MG63 (cell line): Measurements from ENCODE around the gene COL6A3. TPM values are rescaled to one million over a fixed set of nuclear protein-coding genes. Genes with fewer than 3 reads are reported as not detected.

Experiments
- DNase-seq: peaks from one replicate; pipeline ENCODE4 v3.0.0-alpha.2; 2020
- H3K27me3 ChIP-seq: fragments of 250-450 bp; sonication (Bioruptor Pico); 2 replicates; pipeline ENCODE4 v1.5.1; 2020; ENCODE audit warnings: mild to moderate bottlenecking, moderate library complexity
- H3K36me3 ChIP-seq: fragments of 250-450 bp; sonication (Bioruptor Pico); 2 replicates; pipeline ENCODE4 v1.5.1; 2020; ENCODE audit warnings: mild to moderate bottlenecking, moderate library complexity
- H3K4me3 ChIP-seq: fragments of 250-450 bp; sonication (Bioruptor Pico); 2 replicates; pipeline ENCODE4 v1.5.1; 2020; ENCODE audit warnings: mild to moderate bottlenecking, moderate library complexity
- H3K9me3 ChIP-seq: fragments of 250-450 bp; sonication (Bioruptor Pico); 2 replicates; pipeline ENCODE4 v1.5.1; 2020; ENCODE audit warnings: mild to moderate bottlenecking, moderate library complexity
- total RNA-seq: library from RNA; depleted of rRNA; stranded (reverse); fragments of >200 nt; shearing (Covaris generic); gene quantifications from 2 replicates; pipeline ENCODE4 v1.2.3, GENCODE V29; 2014; ENCODE audit warnings: low replicate concordance

COL6A3 gene
- total RNA-seq, 1 experiment from 2014 or later, result 564 TPM

DNA sequence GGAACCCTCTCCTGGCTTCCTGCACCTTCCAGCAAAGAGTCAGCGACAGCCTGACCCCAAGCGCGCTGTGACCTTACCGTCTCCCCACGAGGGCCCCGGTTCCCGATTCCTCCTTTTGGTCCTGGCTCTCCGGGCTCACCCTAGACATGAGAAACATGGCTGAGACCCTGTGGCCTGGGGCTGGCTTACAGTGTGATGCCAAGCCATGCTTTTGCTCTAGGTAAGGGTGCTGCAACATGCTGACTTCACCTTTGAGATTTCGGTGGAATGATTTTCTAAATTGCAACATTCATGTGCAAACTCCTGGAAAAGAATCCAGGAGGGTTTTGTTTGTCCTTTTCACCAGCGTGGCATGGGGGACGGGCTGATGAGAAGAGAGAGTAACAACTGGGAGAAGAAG is 63.9 kb downstream of the COL6A3 start:
- Histone ChIP-seq H3K36me3 (peaks cover 100% of the 10 kb centered on the region), H3K9me3 (no peaks in the 10 kb centered on the region), H3K4me3 (no peak overlapping the region), H3K27me3 (no peaks in the 10 kb centered on the region)
- no peak for DNase-seq

DNA sequence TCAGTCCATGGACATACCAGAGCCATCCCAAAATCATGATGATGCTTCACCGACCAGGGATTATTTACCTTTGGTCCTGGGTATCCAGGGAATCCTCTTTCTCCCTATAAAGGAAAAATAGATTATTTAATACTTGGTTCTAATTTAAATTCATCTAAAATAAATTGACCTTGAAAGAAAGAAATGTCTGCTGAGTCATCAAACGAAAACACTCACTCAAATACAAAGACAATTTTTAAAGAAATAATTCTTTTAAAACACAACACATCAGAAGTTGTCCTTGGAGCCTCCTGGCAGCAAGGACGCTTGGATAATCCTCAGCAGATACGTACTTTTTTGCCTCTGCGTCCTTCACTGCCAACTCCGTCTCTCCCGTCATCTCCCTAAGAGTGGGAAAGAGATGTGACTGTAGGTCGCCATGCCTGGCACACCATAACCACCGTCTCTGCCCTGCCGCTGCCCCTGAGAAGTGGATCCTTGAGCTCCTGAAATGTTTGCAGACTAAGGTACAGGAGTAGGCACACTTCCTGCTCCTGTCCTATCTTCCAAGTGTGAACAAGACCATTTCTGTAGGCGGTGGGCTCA is 65.6 kb downstream of the COL6A3 start:
- Histone ChIP-seq H3K27me3 (no peaks in the 10 kb centered on the region), H3K4me3 (no peak overlapping the region), H3K36me3 (peaks cover 100% of the 10 kb centered on the region), H3K9me3 (no peaks in the 10 kb centered on the region)
- DNase-seq, result no peak

DNA sequence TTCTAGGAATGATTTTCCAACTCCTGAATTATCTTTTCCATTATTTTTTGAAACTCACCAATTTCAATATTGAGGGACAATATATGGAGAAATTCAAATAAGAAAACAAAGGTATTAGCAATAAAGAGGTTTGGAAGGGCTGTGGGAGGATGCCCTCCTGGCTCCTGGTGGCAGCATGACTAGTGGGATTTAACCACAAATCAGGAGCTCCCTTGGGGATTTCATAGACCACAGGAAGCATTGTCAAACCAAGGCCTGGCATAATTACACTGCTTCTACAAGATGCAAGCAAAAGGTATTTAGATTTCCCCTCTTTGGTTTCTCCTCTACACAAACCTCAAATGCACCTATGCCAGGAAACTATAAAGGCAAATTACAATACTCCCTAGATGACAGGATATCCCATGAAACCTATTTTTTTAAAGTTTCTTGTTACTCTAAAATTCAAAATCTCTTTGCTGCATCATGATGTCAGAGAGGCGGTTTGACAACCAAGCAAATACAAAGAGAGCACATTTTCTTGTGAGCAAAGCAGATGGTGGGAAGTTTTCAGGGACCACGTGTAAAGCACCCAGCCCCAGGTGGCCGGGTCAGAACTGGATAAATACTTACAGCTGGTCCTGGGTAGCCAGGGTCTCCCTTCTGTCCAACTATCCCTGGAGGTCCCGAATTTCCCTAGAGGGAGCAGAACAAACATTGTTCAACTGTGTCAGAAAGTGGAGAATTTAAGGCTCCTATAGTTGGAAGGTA is 67.9 kb downstream of the COL6A3 start:
- H3K4me3 ChIP-seq, result no peak overlapping the region
- H3K36me3 ChIP-seq, result peaks cover 97% of the 10 kb centered on the region
- no peak for DNase-seq
- H3K9me3 ChIP-seq, result no peaks in the 10 kb centered on the region
- H3K27me3 ChIP-seq, result no peaks in the 10 kb centered on the region

DNA sequence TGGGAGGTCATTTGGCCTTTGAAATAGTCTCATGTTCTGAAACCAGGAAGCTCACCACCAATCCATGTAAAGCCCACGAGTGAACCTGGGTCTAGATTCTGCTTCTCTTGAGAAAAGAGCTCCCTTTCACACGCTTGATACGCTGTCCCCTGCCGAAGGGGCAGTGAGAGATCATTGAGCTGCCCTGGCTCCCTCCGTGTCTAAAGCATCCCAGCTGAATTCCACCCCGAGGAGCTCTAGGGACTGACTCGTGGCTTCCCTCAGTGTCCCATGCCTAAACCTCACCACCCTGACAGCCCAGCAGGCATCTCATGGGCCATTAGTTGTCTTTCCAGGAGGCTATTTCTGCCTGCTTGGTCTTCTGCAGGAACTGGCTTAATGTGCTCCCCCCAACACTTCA is 68.6 kb downstream of the COL6A3 start:
- Histone ChIP-seq H3K36me3 (peaks cover 97% of the 10 kb centered on the region), H3K27me3 (no peaks in the 10 kb centered on the region), H3K9me3 (no peaks in the 10 kb centered on the region), H3K4me3 (no peak overlapping the region)
- no peak for DNase-seq

DNA sequence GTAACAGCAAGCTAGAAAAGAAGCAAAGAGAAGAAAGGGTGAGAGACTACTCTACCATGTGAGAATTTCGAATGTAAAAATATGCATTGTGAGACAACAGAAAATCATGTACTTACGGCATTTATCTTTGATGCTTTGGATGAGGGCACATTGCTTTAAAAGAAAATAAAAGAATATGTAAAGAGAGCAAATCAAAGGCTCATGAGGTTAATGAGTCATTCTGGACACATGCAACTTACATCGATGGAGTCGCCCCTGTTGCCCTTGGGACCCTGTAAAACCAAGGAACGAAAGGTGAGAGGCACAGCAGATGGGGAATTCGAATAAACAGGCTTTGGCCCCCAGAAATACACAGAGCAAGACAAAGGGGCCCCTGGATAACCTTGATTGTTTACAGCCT is 69.0 kb downstream of the COL6A3 start:
- no peaks in the 10 kb centered on the region for H3K9me3 ChIP-seq
- no peak for DNase-seq
- H3K36me3 ChIP-seq, result peaks cover 97% of the 10 kb centered on the region
- no peaks in the 10 kb centered on the region for H3K27me3 ChIP-seq
- H3K4me3 ChIP-seq, result no peak overlapping the region

DNA sequence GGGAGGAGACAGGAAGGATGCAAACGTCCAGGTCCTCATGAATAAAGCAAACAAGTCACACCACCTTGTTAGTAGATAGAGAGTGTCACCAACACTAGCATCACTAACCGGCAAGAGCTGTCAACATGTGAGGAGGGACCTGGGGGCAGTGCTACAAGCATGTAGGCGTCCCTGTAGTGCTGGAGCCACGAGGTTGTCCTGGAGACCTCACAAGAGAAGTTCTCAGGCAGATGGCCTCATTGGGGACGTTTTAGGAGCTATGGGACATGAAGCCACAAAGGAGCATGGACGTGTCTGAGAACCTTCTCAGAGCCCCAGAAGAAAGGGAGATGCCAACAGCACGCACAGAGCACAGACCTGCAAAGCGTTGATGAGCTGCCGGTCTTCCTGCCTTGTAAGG is 70.0 kb downstream of the COL6A3 start:
- no peak for DNase-seq
- Histone ChIP-seq H3K9me3 (no peaks in the 10 kb centered on the region), H3K4me3 (no peak overlapping the region), H3K36me3 (peaks cover 97% of the 10 kb centered on the region), H3K27me3 (no peaks in the 10 kb centered on the region)

DNA sequence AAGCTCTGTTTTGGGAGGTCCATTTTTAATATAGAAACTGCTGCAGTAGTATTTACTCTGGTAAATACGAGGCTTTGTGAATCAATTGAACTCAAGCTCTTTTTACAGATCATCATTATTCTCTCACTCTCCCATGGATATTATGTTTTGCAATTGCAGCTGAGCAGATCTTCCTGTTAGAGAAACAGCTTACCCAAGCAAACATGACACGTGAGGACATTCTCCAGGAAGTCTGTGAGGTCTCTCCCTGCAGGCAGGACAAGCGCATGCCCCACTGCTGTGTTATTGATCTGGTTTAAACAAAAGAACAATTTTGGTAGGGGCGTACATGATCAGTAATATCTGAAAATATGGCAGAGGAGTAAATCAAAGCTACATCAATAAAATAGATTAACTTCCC is 72.1 kb downstream of the COL6A3 start:
- H3K36me3 ChIP-seq, result peaks cover 97% of the 10 kb centered on the region
- no peaks in the 10 kb centered on the region for H3K27me3 ChIP-seq
- no peaks in the 10 kb centered on the region for H3K9me3 ChIP-seq
- no peak overlapping the region for H3K4me3 ChIP-seq
- no peak for DNase-seq

DNA sequence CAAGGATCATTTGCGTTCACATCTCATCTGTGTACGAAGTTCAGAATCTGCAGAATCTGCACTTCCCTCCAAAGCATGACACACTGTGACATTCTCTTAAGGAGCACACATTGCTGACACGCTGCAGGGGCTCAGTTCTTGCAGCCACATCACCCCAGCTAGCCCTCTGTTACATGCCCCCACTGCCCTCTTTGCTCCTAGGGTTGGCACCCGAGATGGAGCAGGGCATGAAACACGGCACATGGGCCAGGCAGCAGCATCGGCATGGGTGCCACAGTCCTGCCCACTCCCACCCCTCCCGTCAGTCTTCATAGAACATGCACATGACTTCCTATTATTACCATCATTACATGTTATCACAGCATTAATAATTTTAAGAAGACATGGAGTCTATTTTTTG is 76.4 kb downstream of the COL6A3 start:
- Histone ChIP-seq H3K27me3 (no peaks in the 10 kb centered on the region), H3K9me3 (no peaks in the 10 kb centered on the region), H3K36me3 (peaks cover 100% of the 10 kb centered on the region), H3K4me3 (no peak overlapping the region)
- no peak for DNase-seq

DNA sequence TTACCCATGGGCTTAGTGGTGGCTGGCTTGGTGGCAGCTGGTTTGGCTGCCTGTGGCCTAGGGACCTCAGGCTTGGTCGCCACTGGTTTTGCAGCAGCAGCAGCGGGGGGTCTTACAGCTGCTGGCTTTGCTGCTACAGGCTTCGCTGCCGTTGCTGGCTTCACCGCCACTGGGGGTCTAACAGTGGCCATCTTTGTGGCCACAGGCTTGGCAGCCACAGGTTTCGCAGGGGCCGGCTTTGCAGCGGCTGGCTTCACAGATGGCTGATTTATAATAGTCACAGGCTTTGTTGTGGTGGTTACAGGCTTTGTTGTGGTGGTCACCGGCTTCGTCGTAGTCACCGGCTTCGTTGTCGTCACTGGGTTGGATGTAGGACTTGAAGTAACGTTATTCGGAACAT is 77.8 kb downstream of the COL6A3 start:
- no peak for DNase-seq
- peaks cover 97% of the 10 kb centered on the region for H3K36me3 ChIP-seq
- no peaks in the 10 kb centered on the region for H3K9me3 ChIP-seq
- H3K27me3 ChIP-seq, result no peaks in the 10 kb centered on the region
- H3K4me3 ChIP-seq, result no peak overlapping the region

DNA sequence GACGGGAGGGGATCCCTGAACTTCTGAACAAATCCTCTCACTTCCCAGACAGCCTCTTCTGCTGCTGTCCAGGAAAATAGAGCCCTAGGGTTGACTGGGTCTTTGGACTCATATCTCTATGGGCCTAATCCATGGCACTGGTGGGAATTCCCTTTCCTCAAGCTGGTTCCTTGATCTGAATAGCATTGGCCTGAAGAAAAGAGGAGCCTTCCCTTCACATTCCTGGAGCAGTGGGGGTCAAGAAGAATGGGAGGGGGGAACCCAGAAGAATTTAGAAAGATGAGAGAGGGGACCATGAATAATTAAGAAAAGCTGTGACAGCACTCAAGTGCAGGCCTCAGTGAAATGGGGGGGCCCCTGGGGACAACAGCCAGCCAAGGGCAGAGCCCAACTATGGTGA is 80.2 kb downstream of the COL6A3 start:
- Histone ChIP-seq H3K36me3 (peaks cover 96% of the 10 kb centered on the region), H3K4me3 (no peak overlapping the region), H3K27me3 (no peaks in the 10 kb centered on the region), H3K9me3 (no peaks in the 10 kb centered on the region)
- no peak for DNase-seq

DNA sequence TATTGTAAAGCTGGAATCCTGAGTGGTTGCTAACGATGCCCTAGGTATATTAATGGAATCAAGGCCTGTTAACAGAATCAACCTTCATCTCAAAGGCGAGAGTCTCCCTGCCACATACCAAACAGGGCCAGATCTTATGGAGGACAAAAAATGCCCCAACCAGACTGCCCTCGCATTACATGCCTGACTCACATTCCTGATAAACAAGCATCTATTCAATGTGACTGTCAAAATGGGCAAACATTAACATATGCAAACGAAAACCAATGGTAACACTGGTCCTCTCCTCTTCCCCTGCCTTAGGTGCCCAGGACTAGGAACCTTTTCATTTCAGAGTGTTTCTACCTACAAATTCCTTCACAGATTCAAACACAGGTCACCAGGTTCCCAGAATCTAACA is 83.4 kb downstream of the COL6A3 start:
- H3K9me3 ChIP-seq, result no peaks in the 10 kb centered on the region
- no peak overlapping the region for H3K4me3 ChIP-seq
- no peaks in the 10 kb centered on the region for H3K27me3 ChIP-seq
- DNase-seq, result no peak
- H3K36me3 ChIP-seq, result peaks cover 96% of the 10 kb centered on the region

DNA sequence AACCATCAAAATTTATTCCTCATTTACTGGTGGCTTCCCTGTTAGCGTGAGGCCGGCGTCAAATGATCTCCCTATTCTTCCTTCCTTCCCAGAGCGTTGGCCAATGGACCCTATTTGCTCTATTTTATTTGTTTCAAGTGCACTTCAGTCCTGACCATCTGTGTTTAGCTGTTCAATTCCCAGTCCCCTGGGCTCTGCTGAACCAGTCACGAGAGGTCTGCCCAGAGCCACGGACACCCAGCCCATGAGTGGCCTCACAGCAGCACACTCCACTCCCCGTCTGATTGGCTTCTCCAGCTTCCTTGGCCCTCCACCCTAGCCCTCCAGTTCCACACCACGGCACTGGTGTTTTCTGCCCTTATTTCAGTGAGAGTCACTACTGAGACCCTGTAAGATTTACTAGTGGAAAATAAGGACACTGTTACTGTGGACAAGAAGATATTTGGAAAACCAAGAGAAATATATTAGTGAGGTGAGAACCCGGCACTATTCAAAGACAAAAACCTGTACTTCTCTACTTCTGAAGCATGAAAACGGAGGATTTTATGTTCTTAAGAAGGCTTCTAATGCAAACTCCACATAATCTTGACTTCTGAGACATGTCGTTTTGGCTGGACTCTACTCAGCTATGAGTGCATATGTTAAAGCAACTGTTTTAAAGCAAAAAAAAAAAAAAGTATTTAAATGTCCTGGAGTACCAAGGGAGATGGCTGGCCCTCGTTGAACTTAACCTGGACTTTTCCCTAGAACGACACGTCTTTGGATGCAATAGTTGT is 86.6 kb downstream of the COL6A3 start:
- H3K4me3 ChIP-seq, result no peak overlapping the region
- H3K27me3 ChIP-seq, result no peaks in the 10 kb centered on the region
- H3K36me3 ChIP-seq, result peaks cover 96% of the 10 kb centered on the region
- no peak for DNase-seq
- no peaks in the 10 kb centered on the region for H3K9me3 ChIP-seq

DNA sequence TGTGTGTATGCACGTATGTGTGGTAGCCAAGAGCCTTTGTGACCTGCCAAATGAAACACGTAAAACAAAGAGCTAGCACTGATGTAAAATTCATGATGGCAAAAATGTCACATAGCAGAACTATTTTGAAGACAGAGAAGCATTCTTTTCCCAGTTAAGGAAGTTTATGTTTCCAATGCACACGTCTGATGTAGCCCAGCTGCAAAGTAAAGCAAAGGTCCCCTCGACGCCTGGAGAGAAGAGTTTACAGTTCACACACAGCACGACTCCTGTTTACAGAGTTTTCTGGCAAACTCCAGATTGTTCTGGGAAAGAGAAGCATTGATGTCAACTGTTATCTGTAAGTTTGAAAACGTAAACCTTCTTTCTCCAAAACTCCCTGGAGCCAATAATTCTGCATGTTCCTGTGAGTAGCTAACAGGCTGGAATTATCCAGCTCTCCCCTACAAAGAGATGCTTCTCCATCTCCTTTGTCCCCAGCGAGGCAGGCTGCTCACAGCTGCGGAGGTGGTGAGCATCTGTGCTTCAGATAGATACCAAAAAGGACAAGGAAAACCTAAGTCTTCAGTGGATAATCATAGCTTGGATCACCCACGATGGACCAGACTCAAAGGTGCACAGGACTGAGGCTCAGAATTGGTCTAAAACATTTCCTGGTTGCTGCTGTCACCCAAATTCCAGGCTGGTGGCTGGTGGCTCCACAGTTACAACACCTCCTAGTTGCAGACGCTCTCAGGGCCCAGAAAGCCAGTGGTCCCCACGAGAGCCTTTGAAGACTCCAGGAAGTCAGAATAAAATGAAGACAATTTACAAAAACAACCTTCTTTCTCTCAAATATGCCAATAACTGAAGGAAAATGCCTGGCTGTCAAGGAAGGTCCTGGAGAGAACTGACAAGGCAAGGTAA is 87.4 kb downstream of the COL6A3 start:
- Histone ChIP-seq H3K36me3 (peaks cover 98% of the 10 kb centered on the region), H3K4me3 (no peak overlapping the region), H3K27me3 (no peaks in the 10 kb centered on the region), H3K9me3 (no peaks in the 10 kb centered on the region)
- DNase-seq, result no peak

DNA sequence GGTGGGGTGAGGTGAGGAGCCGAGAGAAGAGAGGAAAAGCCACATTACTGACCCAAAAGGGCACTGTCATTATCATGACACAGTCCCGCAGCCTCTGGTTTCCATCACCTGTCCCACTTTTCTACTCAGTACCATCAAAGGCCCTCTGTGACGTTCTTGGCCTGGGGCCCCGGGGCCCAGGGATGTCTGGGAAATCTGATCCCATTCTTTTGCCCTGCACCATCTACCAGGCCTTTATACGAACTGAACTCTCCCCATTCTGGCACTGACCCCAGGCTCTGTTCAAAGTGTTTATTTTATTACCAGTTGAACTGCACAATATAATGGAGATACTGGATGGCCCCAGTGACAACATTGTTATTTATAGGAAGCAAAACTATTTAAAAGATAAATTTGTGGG is 89.1 kb downstream of the COL6A3 start:
- Histone ChIP-seq H3K9me3 (no peaks in the 10 kb centered on the region), H3K4me3 (no peak overlapping the region), H3K36me3 (peaks cover 92% of the 10 kb centered on the region), H3K27me3 (no peaks in the 10 kb centered on the region)
- no peak for DNase-seq

DNA sequence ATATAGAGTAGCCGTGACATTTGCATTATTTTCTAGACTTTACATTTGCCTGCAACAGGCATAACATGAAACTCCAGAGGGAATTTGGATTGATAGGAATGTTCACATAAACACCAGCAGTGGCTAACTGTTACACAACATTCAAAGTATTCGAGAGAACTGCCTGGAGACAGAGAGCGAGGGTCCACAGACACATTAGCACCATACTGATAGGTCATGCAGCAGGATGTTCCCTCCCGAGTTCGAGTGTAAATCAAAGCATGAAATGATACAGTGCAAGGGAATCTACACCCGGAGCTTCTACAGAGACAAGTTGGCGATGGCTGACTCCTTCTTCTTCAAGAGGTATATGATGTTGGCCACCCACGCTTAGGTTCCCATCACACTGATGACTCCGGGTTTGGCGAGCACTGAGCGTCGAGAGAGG is 89.5 kb downstream of the COL6A3 start:
- Histone ChIP-seq H3K4me3 (no peak overlapping the region), H3K36me3 (peaks cover 92% of the 10 kb centered on the region), H3K9me3 (no peaks in the 10 kb centered on the region), H3K27me3 (no peaks in the 10 kb centered on the region)
- DNase-seq, result no peak

DNA sequence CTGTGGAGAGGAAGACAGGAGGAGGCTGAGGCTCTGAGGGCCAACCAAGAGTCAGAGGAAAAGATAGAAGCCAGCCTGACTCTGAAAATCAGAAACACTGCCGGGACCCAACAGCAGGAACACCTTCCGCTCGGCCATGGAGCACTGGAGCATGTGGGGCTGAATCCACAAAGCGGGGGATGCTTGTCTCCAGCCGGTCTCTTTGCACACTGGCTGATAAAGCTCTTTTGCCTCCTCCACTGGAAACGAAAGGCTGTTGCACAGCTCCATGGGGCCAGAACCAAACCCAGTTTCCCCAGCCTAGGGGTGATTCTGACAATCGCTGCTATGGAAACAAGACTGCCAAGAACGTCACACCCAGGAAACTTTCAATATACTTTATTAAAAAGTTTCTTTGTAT is 90.3 kb downstream of the COL6A3 start:
- DNase-seq, result no peak
- Histone ChIP-seq H3K27me3 (no peaks in the 10 kb centered on the region), H3K4me3 (no peak overlapping the region), H3K36me3 (peaks cover 88% of the 10 kb centered on the region), H3K9me3 (no peaks in the 10 kb centered on the region)

DNA sequence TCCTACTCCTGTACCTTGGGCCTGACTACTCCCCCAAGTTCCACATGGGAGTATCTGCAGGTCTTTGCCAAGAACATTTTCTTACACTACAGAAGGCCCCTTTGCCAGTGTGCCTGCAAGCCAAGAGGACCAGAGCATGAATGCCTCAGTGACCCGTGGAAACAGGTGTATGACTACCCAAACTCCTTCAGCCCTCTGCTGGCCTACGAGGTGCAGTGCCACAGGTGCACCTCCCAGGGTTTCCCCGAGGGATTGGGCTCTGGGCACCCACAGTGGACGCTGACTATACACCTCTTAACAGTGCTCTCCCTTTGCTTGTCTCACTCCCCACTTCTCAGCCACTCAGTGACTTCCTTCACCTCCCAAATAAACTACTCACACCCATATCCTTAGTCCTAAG is 91.4 kb downstream of the COL6A3 start:
- no peaks in the 10 kb centered on the region for H3K27me3 ChIP-seq
- H3K4me3 ChIP-seq, result no peak overlapping the region
- no peaks in the 10 kb centered on the region for H3K9me3 ChIP-seq
- peaks cover 77% of the 10 kb centered on the region for H3K36me3 ChIP-seq
- no peak for DNase-seq
